ENCODE data around the gene LGR5. TPM values are rescaled to one million over a fixed set of nuclear protein-coding genes. Genes with fewer than 3 reads are reported as not detected.
A peak's percentile ranks its signal among the peaks of the same experiment; 100 is the strongest.

LGR5 gene
- total and polyA plus RNA-seq, 2 of the 13 experiments (the other 11 are each of a cell fraction or from before 2014, with no cell fraction given) = 37.0 to 121 TPM

GRCh38 chr12:71552728-71553501, 113.3 kb downstream of the LGR5 start (continued):
- no peak for TF ChIP-seq ZNF318 (CRISPR knock-in tag; IDR thresholded peaks at IDR 0.05)
- TF ChIP-seq ZNF672 (CRISPR knock-in tag; IDR thresholded peaks at IDR 0.05) = no peak
- TF ChIP-seq ZNF652 (CRISPR knock-in tag; IDR thresholded peaks at IDR 0.05; ENCODE audit: borderline replicate concordance, low read depth) = peak; percentile 91
- TF ChIP-seq CENPX (CRISPR knock-in tag; IDR thresholded peaks at IDR 0.05) = 0 out of 2 replicates have a peak, but pooled peaks have one; percentile 75
- no peak for TF ChIP-seq ZNF598 (CRISPR knock-in tag; IDR thresholded peaks at IDR 0.05; ENCODE audit: borderline replicate concordance)
- peak; percentile 76 for TF ChIP-seq HOXA3 (CRISPR knock-in tag; IDR thresholded peaks at IDR 0.05)
- TF ChIP-seq SOX6 (IDR thresholded peaks at IDR 0.05) = no peak
- TF ChIP-seq SOX6 (CRISPR knock-in tag; IDR thresholded peaks at IDR 0.05) = peak; percentile 97
- TF ChIP-seq SMYD3 (CRISPR knock-in tag; IDR thresholded peaks at IDR 0.05) = peak; percentile 75; the same call in 1 of the 2 replicates
- TF ChIP-seq FOXA3 (CRISPR knock-in tag; IDR thresholded peaks at IDR 0.05) = peak; percentile 78
- 0 out of 2 replicates have a peak, but pooled peaks have one; percentile 31 for TF ChIP-seq KDM2A (CRISPR knock-in tag; IDR thresholded peaks at IDR 0.05; ENCODE audit: borderline replicate concordance, low read depth)
- TF ChIP-seq MXD3 (CRISPR knock-in tag; IDR thresholded peaks at IDR 0.05) = no peak
- TF ChIP-seq ZEB1 (IDR thresholded peaks at IDR 0.05; ENCODE audit: insufficient replicate concordance, low read depth) = peak; percentile 68
- TF ChIP-seq KDM3A (CRISPR knock-in tag; IDR thresholded peaks at IDR 0.05; ENCODE audit: low read depth) = peak; percentile 80; the same call in 1 of the 2 replicates
- TF ChIP-seq ISL2 (CRISPR knock-in tag; IDR thresholded peaks at IDR 0.05) = peak; percentile 97
- no peak for TF ChIP-seq SYNCRIP (IDR thresholded peaks at IDR 0.05; ENCODE audit: insufficient read depth, low read depth, low read length)
- peak; percentile 62; the same call in 1 of the 2 replicates for TF ChIP-seq RELA (CRISPR knock-in tag; IDR thresholded peaks at IDR 0.05)
- TF ChIP-seq FUBP1 (CRISPR knock-in tag; IDR thresholded peaks at IDR 0.05; ENCODE audit: borderline replicate concordance) = no peak
- TF ChIP-seq MED13 (CRISPR knock-in tag; IDR thresholded peaks at IDR 0.05) = 0 out of 2 replicates have a peak, but pooled peaks have one; percentile 29
- TF ChIP-seq DPF2 (CRISPR knock-in tag; IDR thresholded peaks at IDR 0.05; ENCODE audit: borderline replicate concordance, low read depth) = peak; percentile 55; the same call in 1 of the 2 replicates
